ENCODE data around the gene SH3GL1.

SH3GL1 gene

DNA sequence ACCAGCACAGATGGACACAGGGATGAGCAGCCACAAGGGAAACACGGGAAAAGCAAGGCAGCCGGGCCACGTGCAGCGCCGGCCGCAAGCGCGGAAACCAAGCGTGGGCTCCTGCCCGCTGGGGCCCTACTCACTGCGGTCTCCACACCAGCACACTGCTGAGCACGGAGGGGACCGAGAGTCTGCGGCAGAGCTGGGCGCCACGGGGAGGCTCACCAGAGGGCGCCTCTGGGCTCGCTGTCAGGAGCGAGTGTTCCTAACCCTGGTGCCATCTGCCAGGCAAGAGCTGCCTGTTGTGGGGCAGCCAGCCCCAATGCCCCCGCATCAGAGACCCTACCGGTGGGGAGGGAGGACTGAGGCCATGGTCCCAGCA lies 30.5 kb downstream of the SH3GL1 start:
- H3K27me3 ChIP-seq (ENCODE audit: control insufficient read depth in 2 of 2, insufficient read depth in 2 of 2, low read length in 2 of 2) = no peaks in the 10 kb centered on the region
- H3K4me1 ChIP-seq (ENCODE audit: control insufficient read depth in 2 of 2, insufficient read depth in 2 of 2, low read length in 2 of 2) = peaks cover 36 to 50% of the 10 kb centered on the region in 2 donors
- H3K36me3 ChIP-seq (ENCODE audit: control insufficient read depth in 2 of 2, insufficient read depth in 2 of 2, low read length in 2 of 2) = peaks cover 6 to 7% of the 10 kb centered on the region in 2 donors
- peak overlapping the region; percentile 52 for H3K4me3 ChIP-seq (ENCODE audit: low read length in 2 of 2)
- no peaks in the 10 kb centered on the region for H3K9me3 ChIP-seq (ENCODE audit: control insufficient read depth in 2 of 2, low read length in 2 of 2)
- peak overlapping the region; percentile 73 to 83 for H3K27ac ChIP-seq (ENCODE audit: low read depth in 2 of 2, low read length in 2 of 2)
- peak overlapping the region; percentile 24 to 62 for H3K9ac ChIP-seq (ENCODE audit: low read depth in 1 of 2, low read length in 2 of 2)

GRCh38 chr19:4369109-4369887 lies 31.0 kb downstream of the SH3GL1 start:
- Histone ChIP-seq H3K4me1 (ENCODE audit: control insufficient read depth in 2 of 2, insufficient read depth in 2 of 2, low read length in 2 of 2) (peaks cover 30 to 44% of the 10 kb centered on the region in 2 donors), H3K27ac (ENCODE audit: low read depth in 2 of 2, low read length in 2 of 2) (peak overlapping the region; percentile 73 to 83), H3K27me3 (ENCODE audit: control insufficient read depth in 2 of 2, insufficient read depth in 2 of 2, low read length in 2 of 2) (no peaks in the 10 kb centered on the region), H3K9me3 (ENCODE audit: control insufficient read depth in 2 of 2, low read length in 2 of 2) (no peaks in the 10 kb centered on the region), H3K4me3 (ENCODE audit: low read length in 2 of 2) (peak overlapping the region; percentile 52), H3K9ac (ENCODE audit: low read depth in 1 of 2, low read length in 2 of 2) (peak overlapping the region; percentile 32 to 62), H3K36me3 (ENCODE audit: control insufficient read depth in 2 of 2, insufficient read depth in 2 of 2, low read length in 2 of 2) (peaks cover 6 to 7% of the 10 kb centered on the region in 2 donors)

GRCh38 chr19:4368128-4368820 lies 32.1 kb downstream of the SH3GL1 start:
- Histone ChIP-seq H3K9ac (ENCODE audit: low read depth in 1 of 2, low read length in 2 of 2) (no peak overlapping the region), H3K4me1 (ENCODE audit: control insufficient read depth in 2 of 2, insufficient read depth in 2 of 2, low read length in 2 of 2) (peaks cover 23 to 37% of the 10 kb centered on the region in 2 donors), H3K4me3 (ENCODE audit: low read length in 2 of 2) (no peak overlapping the region), H3K27me3 (ENCODE audit: control insufficient read depth in 2 of 2, insufficient read depth in 2 of 2, low read length in 2 of 2) (no peaks in the 10 kb centered on the region), H3K9me3 (ENCODE audit: control insufficient read depth in 2 of 2, low read length in 2 of 2) (no peaks in the 10 kb centered on the region), H3K36me3 (ENCODE audit: control insufficient read depth in 2 of 2, insufficient read depth in 2 of 2, low read length in 2 of 2) (peaks cover 14% of the 10 kb centered on the region in 2 donors), H3K27ac (ENCODE audit: low read depth in 2 of 2, low read length in 2 of 2) (peak overlapping the region in 1 of 2 donors; percentile 28)

DNA sequence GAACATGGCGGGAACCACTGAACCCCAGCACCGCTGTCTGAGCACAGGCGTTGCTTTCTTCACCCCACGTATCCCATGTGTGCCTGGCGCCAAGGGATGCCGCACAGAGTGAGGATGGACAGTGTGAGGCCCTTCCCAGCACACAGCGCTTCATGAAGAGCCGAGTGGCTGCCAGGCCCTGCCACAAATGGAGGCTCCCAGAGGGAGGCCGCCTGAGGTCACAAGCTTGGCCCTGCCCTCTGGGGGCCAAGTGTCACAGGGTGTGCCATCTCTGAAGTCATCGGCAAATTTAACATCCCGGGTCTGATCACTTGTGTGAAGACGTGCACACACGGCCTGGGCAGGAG lies 32.6 kb downstream of the SH3GL1 start:
- H3K4me3 ChIP-seq (ENCODE audit: low read length in 2 of 2) = no peak overlapping the region
- H3K4me1 ChIP-seq (ENCODE audit: control insufficient read depth in 2 of 2, insufficient read depth in 2 of 2, low read length in 2 of 2) = peaks cover 23 to 37% of the 10 kb centered on the region in 2 donors
- H3K27ac ChIP-seq (ENCODE audit: low read depth in 2 of 2, low read length in 2 of 2) = peak overlapping the region in 1 of 2 donors; percentile 28
- H3K9me3 ChIP-seq (ENCODE audit: control insufficient read depth in 2 of 2, low read length in 2 of 2) = no peaks in the 10 kb centered on the region
- H3K36me3 ChIP-seq (ENCODE audit: control insufficient read depth in 2 of 2, insufficient read depth in 2 of 2, low read length in 2 of 2) = peaks cover 18 to 19% of the 10 kb centered on the region in 2 donors
- H3K9ac ChIP-seq (ENCODE audit: low read depth in 1 of 2, low read length in 2 of 2) = no peak overlapping the region
- no peaks in the 10 kb centered on the region for H3K27me3 ChIP-seq (ENCODE audit: control insufficient read depth in 2 of 2, insufficient read depth in 2 of 2, low read length in 2 of 2)

- Histone ChIP-seq H3K4me3 (ENCODE audit: low read length in 2 of 2) (no peak overlapping the region), H3K9me3 (ENCODE audit: control insufficient read depth in 2 of 2, low read length in 2 of 2) (no peaks in the 10 kb centered on the region), H3K9ac (ENCODE audit: low read depth in 1 of 2, low read length in 2 of 2) (no peak overlapping the region), H3K27me3 (ENCODE audit: control insufficient read depth in 2 of 2, insufficient read depth in 2 of 2, low read length in 2 of 2) (no peaks in the 10 kb centered on the region), H3K27ac (ENCODE audit: low read depth in 2 of 2, low read length in 2 of 2) (no peak overlapping the region), H3K36me3 (ENCODE audit: control insufficient read depth in 2 of 2, insufficient read depth in 2 of 2, low read length in 2 of 2) (peaks cover 21 to 22% of the 10 kb centered on the region in 2 donors), H3K4me1 (ENCODE audit: control insufficient read depth in 2 of 2, insufficient read depth in 2 of 2, low read length in 2 of 2) (peaks cover 23 to 34% of the 10 kb centered on the region in 2 donors)
Measured at GRCh38 chr19:4367336-4367723, 33.0 kb downstream of the SH3GL1 start.

DNA sequence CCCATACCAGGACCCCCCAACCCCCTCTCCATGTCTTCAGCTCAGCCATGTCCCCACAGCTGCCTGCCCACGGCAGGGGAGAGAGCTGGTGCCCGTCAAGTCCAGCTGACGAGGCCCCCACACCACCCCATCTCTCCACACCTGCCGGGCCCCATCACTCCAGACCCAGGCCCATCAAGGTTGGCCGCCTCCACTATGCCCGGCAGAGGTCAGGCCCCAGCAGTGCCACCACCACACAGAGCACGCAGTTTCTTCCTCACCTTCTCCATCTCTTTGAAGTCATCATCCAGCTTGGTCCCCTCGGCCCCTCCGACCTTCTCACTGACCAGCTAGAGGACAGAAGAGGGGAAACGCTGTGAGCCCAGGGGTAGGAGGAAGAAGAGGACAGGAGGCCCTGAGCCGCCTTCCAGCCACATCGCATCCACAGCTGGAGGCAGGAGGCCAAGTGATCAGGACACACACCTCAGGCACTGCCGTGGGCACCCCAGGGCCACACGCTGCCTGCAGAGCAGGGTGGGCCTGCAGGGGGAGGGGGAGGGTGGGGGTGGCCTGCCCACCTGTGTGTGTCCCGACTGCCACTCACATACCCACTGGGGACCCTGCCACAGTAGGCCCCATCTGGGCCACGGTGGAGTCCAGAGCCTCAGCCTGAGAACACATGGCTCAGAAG lies 33.5 kb downstream of the SH3GL1 start:
- Histone ChIP-seq H3K27me3 (ENCODE audit: control insufficient read depth in 2 of 2, insufficient read depth in 2 of 2, low read length in 2 of 2) (no peaks in the 10 kb centered on the region), H3K4me1 (ENCODE audit: control insufficient read depth in 2 of 2, insufficient read depth in 2 of 2, low read length in 2 of 2) (peaks cover 23 to 34% of the 10 kb centered on the region in 2 donors), H3K27ac (ENCODE audit: low read depth in 2 of 2, low read length in 2 of 2) (no peak overlapping the region), H3K9me3 (ENCODE audit: control insufficient read depth in 2 of 2, low read length in 2 of 2) (no peaks in the 10 kb centered on the region), H3K36me3 (ENCODE audit: control insufficient read depth in 2 of 2, insufficient read depth in 2 of 2, low read length in 2 of 2) (peaks cover 25 to 28% of the 10 kb centered on the region in 2 donors), H3K4me3 (ENCODE audit: low read length in 2 of 2) (no peak overlapping the region), H3K9ac (ENCODE audit: low read depth in 1 of 2, low read length in 2 of 2) (no peak overlapping the region)

DNA sequence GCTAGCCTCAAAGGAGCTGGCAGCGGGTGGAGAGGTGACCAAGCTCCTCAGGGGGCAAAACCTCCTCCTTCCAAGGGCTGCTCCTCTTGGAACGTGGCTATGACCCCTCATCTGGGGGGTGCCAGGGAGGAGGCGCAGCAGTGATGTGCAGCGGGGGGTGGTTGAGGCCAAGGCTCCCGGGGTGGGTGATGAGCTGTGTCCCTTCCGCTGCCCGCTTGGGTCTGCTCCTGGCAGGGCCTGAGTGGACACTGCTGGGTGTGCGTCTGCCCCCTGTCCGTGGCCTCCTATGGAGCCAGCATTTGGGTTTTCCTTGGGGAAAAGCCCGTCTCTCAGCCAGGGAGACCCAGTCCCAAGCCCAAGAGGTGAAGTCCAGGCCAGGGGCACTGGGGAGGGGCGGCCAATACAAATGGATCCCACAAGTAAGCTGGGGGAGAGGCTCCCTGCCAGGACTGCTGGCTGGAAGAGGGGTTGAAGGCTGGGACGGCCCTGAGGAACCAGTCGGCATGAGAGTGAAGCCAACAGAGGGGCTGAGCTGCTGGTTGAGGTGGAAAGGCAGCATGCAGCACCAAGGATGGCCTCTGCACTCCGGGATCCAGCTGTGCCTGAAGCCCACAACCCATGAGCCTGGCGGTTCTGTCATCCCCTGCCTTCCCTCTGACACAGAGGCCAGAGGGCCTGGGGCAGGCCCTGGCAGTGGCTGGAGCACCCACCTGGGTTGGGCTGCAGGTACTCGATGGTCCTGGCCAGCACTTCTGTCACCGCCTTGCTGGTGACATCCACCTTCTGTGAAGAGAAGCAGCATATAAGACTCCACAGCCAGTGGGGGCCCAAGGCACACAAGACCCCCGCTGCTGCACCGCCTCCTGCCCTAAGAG lies 34.3 kb downstream of the SH3GL1 start:
- Histone ChIP-seq H3K9ac (ENCODE audit: low read depth in 1 of 2, low read length in 2 of 2) (no peak overlapping the region), H3K4me1 (ENCODE audit: control insufficient read depth in 2 of 2, insufficient read depth in 2 of 2, low read length in 2 of 2) (peaks cover 22 to 32% of the 10 kb centered on the region in 2 donors), H3K27me3 (ENCODE audit: control insufficient read depth in 2 of 2, insufficient read depth in 2 of 2, low read length in 2 of 2) (no peaks in the 10 kb centered on the region), H3K4me3 (ENCODE audit: low read length in 2 of 2) (no peak overlapping the region), H3K27ac (ENCODE audit: low read depth in 2 of 2, low read length in 2 of 2) (no peak overlapping the region), H3K36me3 (ENCODE audit: control insufficient read depth in 2 of 2, insufficient read depth in 2 of 2, low read length in 2 of 2) (peaks cover 27 to 29% of the 10 kb centered on the region in 2 donors), H3K9me3 (ENCODE audit: control insufficient read depth in 2 of 2, low read length in 2 of 2) (no peaks in the 10 kb centered on the region)

DNA sequence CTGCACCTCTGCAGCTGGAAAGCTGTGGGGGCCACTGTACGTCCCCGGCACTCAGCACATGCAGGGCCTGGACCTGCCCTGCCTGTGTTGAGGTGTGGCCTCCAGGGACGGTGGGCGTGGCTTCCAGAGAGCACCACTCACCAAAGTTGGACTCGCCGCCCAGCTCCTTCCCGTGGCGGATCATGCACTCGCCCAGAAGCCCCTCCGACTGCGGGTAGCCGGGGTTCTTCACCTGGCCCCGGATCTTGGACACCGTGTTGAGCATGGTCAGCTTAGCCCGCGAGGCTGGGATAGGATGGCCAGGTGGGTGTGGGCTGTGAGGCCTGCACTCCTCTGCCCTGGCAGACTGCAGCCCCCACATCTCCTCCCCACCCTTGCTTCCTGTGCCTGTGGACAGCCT lies 35.0 kb downstream of the SH3GL1 start:
- H3K27me3 ChIP-seq (ENCODE audit: control insufficient read depth in 2 of 2, insufficient read depth in 2 of 2, low read length in 2 of 2) = no peaks in the 10 kb centered on the region
- no peak overlapping the region for H3K4me3 ChIP-seq (ENCODE audit: low read length in 2 of 2)
- H3K4me1 ChIP-seq (ENCODE audit: control insufficient read depth in 2 of 2, insufficient read depth in 2 of 2, low read length in 2 of 2) = peaks cover 16 to 25% of the 10 kb centered on the region in 2 donors
- no peak overlapping the region for H3K9ac ChIP-seq (ENCODE audit: low read depth in 1 of 2, low read length in 2 of 2)
- H3K36me3 ChIP-seq (ENCODE audit: control insufficient read depth in 2 of 2, insufficient read depth in 2 of 2, low read length in 2 of 2) = peaks cover 29% of the 10 kb centered on the region in 2 donors
- no peak overlapping the region for H3K27ac ChIP-seq (ENCODE audit: low read depth in 2 of 2, low read length in 2 of 2)
- no peaks in the 10 kb centered on the region for H3K9me3 ChIP-seq (ENCODE audit: control insufficient read depth in 2 of 2, low read length in 2 of 2)

- Histone ChIP-seq H3K9ac (ENCODE audit: low read depth in 1 of 2, low read length in 2 of 2) (no peak overlapping the region), H3K9me3 (ENCODE audit: control insufficient read depth in 2 of 2, low read length in 2 of 2) (no peaks in the 10 kb centered on the region), H3K27me3 (ENCODE audit: control insufficient read depth in 2 of 2, insufficient read depth in 2 of 2, low read length in 2 of 2) (no peaks in the 10 kb centered on the region), H3K27ac (ENCODE audit: low read depth in 2 of 2, low read length in 2 of 2) (no peak overlapping the region), H3K36me3 (ENCODE audit: control insufficient read depth in 2 of 2, insufficient read depth in 2 of 2, low read length in 2 of 2) (peaks cover 37% of the 10 kb centered on the region in 2 donors), H3K4me3 (ENCODE audit: low read length in 2 of 2) (no peak overlapping the region), H3K4me1 (ENCODE audit: control insufficient read depth in 2 of 2, insufficient read depth in 2 of 2, low read length in 2 of 2) (peaks cover 5 to 11% of the 10 kb centered on the region in 2 donors)
Measured at GRCh38 chr19:4363571-4364304, 36.6 kb downstream of the SH3GL1 start.

Data from mucosa of rectum (tissue), 2 donors.